ENCODE measurements around the gene BCLAF1.

The BCLAF1 gene

GRCh38 chr6:136280032-136280609, 9.5 kb downstream of the BCLAF1 start:
- H4K20me1 ChIP-seq (ENCODE audit: insufficient read depth, low read length), result peaks cover 75% of the 10 kb centered on the region
- H3K9me3 ChIP-seq (ENCODE audit: insufficient read depth, low read length, severe bottlenecking), result no peaks in the 10 kb centered on the region
- H2AFZ ChIP-seq (ENCODE audit: low read depth, low read length), result no peak overlapping the region
- H3K36me3 ChIP-seq (ENCODE audit: insufficient read depth, low read length), result peaks cover 74% of the 10 kb centered on the region
- no peak overlapping the region for H3K4me3 ChIP-seq (ENCODE audit: low read depth in 1 of 2, low read length in 2 of 2)
- no peaks in the 10 kb centered on the region for H3K27me3 ChIP-seq (ENCODE audit: insufficient read depth, low read length, poor library complexity)
- TF ChIP-seq CTCF (IDR thresholded peaks at IDR 0.05; ENCODE audit: borderline replicate concordance, extremely low read depth, low read length, poor library complexity, severe bottlenecking), result no peak
- no peak for TF ChIP-seq EZH2 (IDR thresholded peaks at IDR 0.05; ENCODE audit: borderline replicate concordance, low read depth, low read length, severe bottlenecking)
- H3K27ac ChIP-seq (ENCODE audit: low read length), result no peak overlapping the region
- peaks cover 15% of the 10 kb centered on the region; the same call in 1 of the 2 replicates for H3K4me1 ChIP-seq (ENCODE audit: insufficient read depth, low read length)
- H3K4me2 ChIP-seq (ENCODE audit: insufficient read depth, low read length), result no peak overlapping the region
- peaks cover 91% of the 10 kb centered on the region for H3K79me2 ChIP-seq (ENCODE audit: insufficient read depth, low read length)
- no peak overlapping the region for H3K9ac ChIP-seq (ENCODE audit: low read depth, low read length)
- no peak for DNase-seq
- no peak for ATAC-seq (ENCODE audit: insufficient read depth, low read depth)

DNA sequence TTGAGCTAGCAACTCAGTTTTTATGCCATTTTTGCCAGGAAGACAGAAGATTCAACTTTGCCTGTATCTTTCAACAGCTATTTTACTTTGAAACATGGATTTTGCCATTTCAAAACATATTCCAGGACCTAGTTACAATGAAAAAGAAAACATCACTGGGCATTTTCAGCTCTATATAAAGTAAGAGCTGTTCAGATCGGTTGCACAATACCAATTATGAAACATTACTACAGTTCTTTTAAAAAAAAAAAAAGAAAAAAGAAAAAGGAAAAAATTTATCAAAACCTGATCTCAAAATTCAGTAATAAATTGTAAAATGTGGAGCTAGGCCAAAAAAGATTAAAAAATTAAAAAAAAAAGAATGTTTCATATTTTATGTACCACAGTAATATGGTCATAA, 15.6 kb downstream of the BCLAF1 start:
- DNase-seq (no peak), ATAC-seq (ENCODE audit: insufficient read depth, low read depth) (no peak)
- Histone ChIP-seq H3K4me1 (ENCODE audit: insufficient read depth, low read length) (no peaks in the 10 kb centered on the region), H3K4me3 (ENCODE audit: low read depth in 1 of 2, low read length in 2 of 2) (no peak overlapping the region), H3K36me3 (ENCODE audit: insufficient read depth, low read length) (peaks cover 91% of the 10 kb centered on the region), H3K9me3 (ENCODE audit: insufficient read depth, low read length, severe bottlenecking) (no peaks in the 10 kb centered on the region), H3K27ac (ENCODE audit: low read length) (no peak overlapping the region), H3K4me2 (ENCODE audit: insufficient read depth, low read length) (no peak overlapping the region), H3K9ac (ENCODE audit: low read depth, low read length) (no peak overlapping the region), H3K79me2 (ENCODE audit: insufficient read depth, low read length) (peaks cover 82% of the 10 kb centered on the region), H2AFZ (ENCODE audit: low read depth, low read length) (no peak overlapping the region), H4K20me1 (ENCODE audit: insufficient read depth, low read length) (peaks cover 40% of the 10 kb centered on the region; the same call in 1 of the 2 replicates), H3K27me3 (ENCODE audit: insufficient read depth, low read length, poor library complexity) (no peaks in the 10 kb centered on the region)
- no peak for TF ChIP-seq EZH2 (IDR thresholded peaks at IDR 0.05; ENCODE audit: borderline replicate concordance, low read depth, low read length, severe bottlenecking)
- TF ChIP-seq CTCF (IDR thresholded peaks at IDR 0.05; ENCODE audit: borderline replicate concordance, extremely low read depth, low read length, poor library complexity, severe bottlenecking), result no peak

- peaks cover 98% of the 10 kb centered on the region for H3K36me3 ChIP-seq (ENCODE audit: insufficient read depth, low read length)
- no peak overlapping the region for H3K4me3 ChIP-seq (ENCODE audit: low read depth in 1 of 2, low read length in 2 of 2)
- no peak for TF ChIP-seq EZH2 (IDR thresholded peaks at IDR 0.05; ENCODE audit: borderline replicate concordance, low read depth, low read length, severe bottlenecking)
- no peak for TF ChIP-seq CTCF (IDR thresholded peaks at IDR 0.05; ENCODE audit: borderline replicate concordance, extremely low read depth, low read length, poor library complexity, severe bottlenecking)
- no peak overlapping the region for H3K27ac ChIP-seq (ENCODE audit: low read length)
- no peaks in the 10 kb centered on the region for H3K9me3 ChIP-seq (ENCODE audit: insufficient read depth, low read length, severe bottlenecking)
- no peaks in the 10 kb centered on the region for H3K27me3 ChIP-seq (ENCODE audit: insufficient read depth, low read length, poor library complexity)
- no peak overlapping the region for H3K9ac ChIP-seq (ENCODE audit: low read depth, low read length)
- H2AFZ ChIP-seq (ENCODE audit: low read depth, low read length), result no peak overlapping the region
- no peak for DNase-seq
- peaks cover 72% of the 10 kb centered on the region for H3K79me2 ChIP-seq (ENCODE audit: insufficient read depth, low read length)
- no peak for ATAC-seq (ENCODE audit: insufficient read depth, low read depth)
- peaks cover 47% of the 10 kb centered on the region for H4K20me1 ChIP-seq (ENCODE audit: insufficient read depth, low read length)
- H3K4me1 ChIP-seq (ENCODE audit: insufficient read depth, low read length), result no peaks in the 10 kb centered on the region
- H3K4me2 ChIP-seq (ENCODE audit: insufficient read depth, low read length), result no peak overlapping the region
Observed at GRCh38 chr6:136265101-136265500, 24.5 kb downstream of the BCLAF1 start.

Measured in DND-41 (cell line).